ENCODE results near the gene SPATA2L.

DNA sequence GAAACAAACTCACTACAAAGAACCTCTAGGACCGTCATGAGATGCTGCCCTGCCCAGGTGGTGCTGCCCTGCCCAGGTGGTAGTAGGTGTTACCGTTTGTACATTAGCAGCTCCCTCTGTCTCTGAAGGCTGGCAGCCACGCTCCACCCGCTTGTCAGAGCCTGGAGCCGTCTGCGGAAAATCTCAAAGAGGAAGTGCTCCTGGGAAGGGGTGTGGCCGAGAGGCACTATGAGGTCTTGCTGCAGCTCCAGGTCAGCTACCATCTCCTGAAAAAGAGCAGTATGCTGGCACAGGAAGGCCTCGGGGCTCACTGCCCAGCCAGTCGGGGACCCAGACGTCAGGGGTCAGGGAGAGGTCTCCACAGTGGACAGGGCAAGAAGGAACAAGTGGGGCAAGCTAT, 48.1 kb upstream of the SPATA2L start:
- TF ChIP-seq CTCF (IDR thresholded peaks at IDR 0.05; ENCODE audit: insufficient read depth, low read length, poor library complexity, severe bottlenecking): no peak
- no peak for TF ChIP-seq EZH2phosphoT487 (conservative IDR thresholded peaks at IDR 0.05; ENCODE audit: low read length)
